Measurements from ENCODE around the gene TBC1D8.
"Not testable (repeated sequence)": the region's sequence is repeated elsewhere in the genome, so short reads cannot be mapped to it uniquely, and the experiment has no call there.

- TF ChIP-seq EZH2 (IDR thresholded peaks at IDR 0.05); POLR2AphosphoS5 (IDR thresholded peaks at IDR 0.05; ENCODE audit: borderline replicate concordance, low read depth, low read length); FOXP2 (optimal IDR thresholded peaks at IDR 0.05; ENCODE audit: control extremely low read depth, extremely low read length, insufficient read depth): not testable (repeated sequence)
Measured at GRCh38 chr2:101167532-101167931, 16.4 kb upstream of the TBC1D8 start.
